ENCODE data around the gene CDC23.
"Not testable (repeated sequence)": the region's sequence is repeated elsewhere in the genome, so short reads cannot be mapped to it uniquely, and the experiment has no call there.

The CDC23 gene

DNA sequence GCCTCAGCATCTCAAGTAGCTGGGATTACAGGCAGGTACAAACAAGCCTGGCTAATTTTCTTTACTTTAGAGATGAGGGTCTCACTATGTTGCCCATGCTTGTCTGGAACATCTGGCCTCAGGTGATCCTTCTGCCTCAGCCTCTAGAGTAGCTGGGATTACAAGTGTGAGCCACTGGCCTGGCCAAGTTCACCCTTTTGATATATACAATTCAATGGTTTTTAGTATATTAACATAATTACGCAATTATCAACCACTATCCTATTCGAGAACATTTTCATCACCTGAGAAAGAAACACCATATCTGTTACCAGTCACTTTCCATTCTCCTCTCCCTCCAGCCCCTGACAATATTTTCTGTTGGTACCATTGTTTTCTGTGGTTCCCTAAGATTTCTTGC is 3.7 kb upstream of the CDC23 start:
- FAIRE-seq (no peak), DNase-seq (ENCODE audit: low spot score) (no peak)

- no peak for FAIRE-seq
- DNase-seq (ENCODE audit: low spot score): no peak
Observed at GRCh38 chr5:138212828-138213160, 329 bp downstream of the CDC23 start.

GRCh38 chr5:138210985-138211384 is 2.1 kb downstream of the CDC23 start:
- DNase-seq (ENCODE audit: low spot score) (no peak), FAIRE-seq (no peak)

DNA sequence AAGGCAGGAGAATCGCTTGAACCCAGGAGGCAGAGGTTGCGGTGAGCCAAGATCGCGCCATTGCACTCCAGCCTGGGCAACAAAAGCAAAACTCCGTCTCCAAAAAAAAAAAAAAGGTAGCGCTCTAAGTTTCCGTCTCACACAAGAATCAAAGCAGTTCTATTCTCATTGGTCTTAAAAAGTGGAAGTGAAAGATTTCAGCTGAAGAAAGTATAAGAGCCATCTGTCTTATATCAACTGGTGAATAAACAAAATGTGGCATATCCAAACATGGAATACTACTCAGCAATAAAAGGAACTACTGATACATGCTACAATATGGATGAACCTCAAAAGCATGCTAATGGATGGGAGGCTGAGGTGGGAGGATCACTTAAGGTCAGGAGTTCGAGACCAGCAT is 19.3 kb downstream of the CDC23 start:
- not testable (repeated sequence) for DNase-seq (ENCODE audit: low spot score); FAIRE-seq

DNA sequence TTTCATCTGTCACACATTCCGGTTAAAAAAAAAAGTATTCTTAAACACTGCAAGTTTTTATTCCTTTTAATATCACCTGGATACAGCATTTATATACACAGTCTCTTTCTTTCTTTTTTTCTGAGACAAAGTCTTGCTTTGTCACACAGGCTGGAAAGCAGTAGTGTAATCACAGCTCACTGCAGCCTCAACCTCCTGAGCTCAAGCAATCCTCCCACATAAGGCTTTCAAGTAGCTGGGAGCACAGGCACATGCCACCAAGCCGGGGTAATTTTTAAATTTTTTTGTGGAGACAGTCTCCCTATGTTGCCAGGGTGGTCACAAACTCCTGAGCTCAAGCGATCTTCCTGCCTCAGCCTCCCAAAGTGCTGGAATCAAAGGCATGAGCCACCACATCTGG is 20.3 kb downstream of the CDC23 start:
- DNase-seq (ENCODE audit: low spot score): no peak
- FAIRE-seq: no peak

DNA sequence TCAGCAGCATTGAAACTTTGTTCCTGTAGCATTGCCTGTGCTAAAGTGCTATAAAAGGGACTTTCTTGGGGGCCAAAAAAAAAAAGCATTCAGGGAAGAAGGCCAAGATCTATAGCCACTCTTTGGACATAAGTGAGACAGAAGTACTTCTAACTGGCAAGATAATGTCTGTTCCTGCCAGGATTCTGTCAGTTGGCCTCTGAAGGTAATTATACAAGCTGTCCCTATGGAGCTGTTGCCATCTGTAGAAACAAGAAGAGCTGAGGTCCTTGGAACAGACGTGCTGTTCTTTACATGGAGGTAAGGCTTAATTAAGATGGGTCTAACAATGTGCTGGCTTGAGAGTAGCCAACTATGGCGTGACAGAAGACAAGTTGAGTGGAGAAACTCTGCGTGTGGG is 24.5 kb downstream of the CDC23 start:
- FAIRE-seq: no peak
- DNase-seq (ENCODE audit: low spot score): no peak

GRCh38 chr5:138186002-138186447 is 27.1 kb downstream of the CDC23 start:
- FAIRE-seq (no peak), DNase-seq (ENCODE audit: low spot score) (no peak)

DNA sequence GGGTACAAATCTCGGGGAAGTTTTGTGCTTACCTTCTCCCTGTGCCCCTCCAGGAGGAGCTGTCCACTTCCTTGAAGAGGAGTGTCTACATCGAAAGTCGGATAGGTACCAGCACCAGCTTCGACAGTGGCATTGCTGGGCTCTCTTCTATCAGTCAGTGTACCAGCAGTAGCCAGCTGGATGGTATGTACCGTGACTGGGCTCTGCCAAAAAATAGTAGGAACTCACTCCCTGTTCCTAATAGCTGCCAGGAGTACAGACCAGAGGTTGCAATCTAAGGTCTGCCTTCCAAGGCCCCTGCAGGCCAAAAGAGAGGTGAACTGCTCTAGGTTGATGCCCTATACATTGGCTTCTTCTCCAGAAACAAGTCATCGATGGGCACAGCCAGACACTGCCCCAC is 30.3 kb downstream of the CDC23 start:
- DNase-seq (ENCODE audit: low spot score): no peak
- no peak for FAIRE-seq

DNA sequence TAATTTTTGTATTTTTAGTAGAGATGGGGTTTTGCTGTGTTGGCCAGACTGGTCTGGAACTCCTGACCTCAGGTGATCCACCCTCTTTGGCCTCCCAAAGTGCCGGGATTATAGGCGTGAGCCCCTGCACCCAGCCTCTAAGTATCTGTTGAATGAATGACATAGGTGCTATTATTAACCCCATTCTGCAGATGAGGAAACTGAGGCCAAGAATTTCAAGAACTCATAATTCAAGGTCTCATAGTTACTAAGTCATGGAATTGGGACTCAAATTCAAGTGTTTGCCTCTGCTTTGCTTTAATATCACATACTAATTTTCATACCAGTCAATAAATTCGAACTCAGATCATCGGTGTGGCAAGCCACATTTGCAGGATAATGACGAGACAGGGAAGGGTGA is 32.3 kb downstream of the CDC23 start:
- FAIRE-seq (no peak), DNase-seq (ENCODE audit: low spot score) (no peak)

DNA sequence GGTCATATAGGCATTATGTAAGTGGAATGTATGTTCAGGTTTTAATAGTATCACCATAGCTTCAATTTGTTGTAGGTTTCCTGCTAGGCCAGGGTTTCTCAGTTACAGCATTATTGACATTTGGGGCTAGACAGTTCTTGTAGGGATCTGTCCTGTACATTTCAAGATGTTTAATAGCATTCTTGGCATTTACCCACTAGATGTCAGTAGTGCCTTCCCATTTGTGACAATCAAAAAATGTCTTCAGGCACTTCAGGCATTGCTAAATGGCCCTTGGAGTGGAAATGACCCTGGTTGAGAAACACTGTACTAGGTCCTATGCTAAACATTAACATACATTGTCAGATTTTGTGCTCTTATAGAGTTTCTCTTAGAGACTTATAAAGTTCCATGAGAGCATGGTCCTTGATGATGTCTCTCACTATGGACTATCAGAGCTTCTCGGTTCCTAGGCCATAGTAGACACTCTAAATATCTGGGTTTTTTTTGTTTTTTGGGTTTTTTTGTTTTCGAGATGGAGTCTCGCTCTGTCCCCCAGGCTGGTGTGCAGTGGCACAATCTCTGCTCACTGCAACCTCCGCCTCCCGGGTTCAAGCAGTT is 32.8 kb downstream of the CDC23 start:
- FAIRE-seq (no peak), DNase-seq (ENCODE audit: low spot score) (peak; percentile 45)

- no peak for DNase-seq (ENCODE audit: low spot score)
Observed at GRCh38 chr5:138179277-138179857, 33.8 kb downstream of the CDC23 start.

GRCh38 chr5:138178516-138179276 is 34.4 kb downstream of the CDC23 start, which contains the start of the genes BRD8 and KIF20A:
Gene BRD8 (minus strand): TSS chr5:138178630. CDS start chr5:138178614, 16 bp downstream.
Gene KIF20A (plus strand): TSS chr5:138179112. CDS start chr5:138179681, 569 bp downstream.
- FAIRE-seq (no peak), DNase-seq (ENCODE audit: low spot score) (peak; percentile 93)

More at GRCh38 chr5:138179277-138179857, 33.8 kb downstream of the CDC23 start:
- FAIRE-seq: no peak

- FAIRE-seq: no peak
- DNase-seq (ENCODE audit: low spot score): peak; percentile 20
Observed at GRCh38 chr5:138177941-138178515, 35.1 kb downstream of the CDC23 start.

GRCh38 chr5:138170299-138170698 is 42.8 kb downstream of the CDC23 start:
- DNase-seq (ENCODE audit: low spot score): no peak
- FAIRE-seq: no peak

DNA sequence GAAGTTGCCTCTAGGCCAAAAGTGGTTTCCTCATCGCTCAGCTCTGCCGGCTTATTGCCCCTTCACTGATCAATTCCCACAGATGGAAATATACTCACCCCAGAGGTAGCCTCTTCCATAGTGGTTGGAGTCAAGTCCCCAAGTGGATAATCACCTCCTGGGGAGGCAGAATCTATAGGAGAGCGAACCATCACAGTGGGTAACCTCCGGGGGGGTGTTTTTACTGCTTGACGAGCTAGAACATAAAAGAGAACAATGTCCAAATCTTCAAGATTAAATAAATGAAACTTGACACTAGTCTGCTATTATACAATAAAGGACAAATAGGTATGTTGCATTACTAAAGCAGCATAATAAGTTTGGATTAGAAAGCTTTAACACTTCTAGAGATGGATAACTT is 44.0 kb downstream of the CDC23 start:
- no peak for FAIRE-seq

DNA sequence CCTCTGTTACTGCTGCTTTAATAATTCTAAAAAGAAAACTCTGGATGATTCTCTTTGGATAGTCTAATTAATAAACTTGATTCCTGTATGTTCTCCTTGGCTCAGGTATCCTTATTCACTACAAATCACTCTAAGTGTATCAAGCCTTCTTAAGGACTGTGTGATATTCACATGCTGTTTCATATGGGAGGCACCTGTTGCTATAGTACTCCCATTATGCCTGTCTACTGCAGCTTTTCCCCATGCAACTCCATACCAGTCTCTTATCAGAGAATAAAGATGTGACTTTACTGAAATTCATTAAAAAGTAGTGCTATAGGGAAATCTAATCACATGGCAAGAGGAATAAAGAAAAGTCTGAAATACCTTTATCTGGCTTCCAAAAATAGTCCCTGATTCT is 49.4 kb downstream of the CDC23 start:
- DNase-seq (ENCODE audit: low spot score) (no peak), FAIRE-seq (no peak)

More for the DNA sequence above, 44.0 kb downstream of the CDC23 start:
- no peak for DNase-seq (ENCODE audit: low spot score)

DNA sequence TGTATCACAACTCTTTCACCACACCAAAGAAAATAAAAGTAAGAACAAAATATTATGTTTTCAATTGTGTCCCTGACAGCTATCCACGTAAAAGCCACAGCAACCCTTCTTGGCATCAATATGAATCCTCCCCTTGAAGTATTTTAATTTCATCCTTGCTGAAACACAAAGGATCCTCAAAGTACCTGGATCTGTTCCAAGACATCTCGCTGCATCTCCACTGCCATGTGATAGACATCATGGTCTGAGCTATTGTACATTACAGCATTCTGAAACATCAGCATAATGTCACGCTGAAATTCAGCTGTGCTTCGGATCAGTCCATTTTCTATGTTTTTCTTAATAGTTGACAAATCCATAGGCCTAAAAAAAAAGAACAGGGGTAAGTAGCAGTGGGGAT is 52.4 kb downstream of the CDC23 start:
- no peak for FAIRE-seq
- DNase-seq (ENCODE audit: low spot score): no peak

GRCh38 chr5:138159666-138160065 is 53.5 kb downstream of the CDC23 start:
- no peak for FAIRE-seq
- DNase-seq (ENCODE audit: low spot score): no peak

GRCh38 chr5:138157626-138158025 is 55.5 kb downstream of the CDC23 start:
- no peak for DNase-seq (ENCODE audit: low spot score)
- no peak for FAIRE-seq

DNA sequence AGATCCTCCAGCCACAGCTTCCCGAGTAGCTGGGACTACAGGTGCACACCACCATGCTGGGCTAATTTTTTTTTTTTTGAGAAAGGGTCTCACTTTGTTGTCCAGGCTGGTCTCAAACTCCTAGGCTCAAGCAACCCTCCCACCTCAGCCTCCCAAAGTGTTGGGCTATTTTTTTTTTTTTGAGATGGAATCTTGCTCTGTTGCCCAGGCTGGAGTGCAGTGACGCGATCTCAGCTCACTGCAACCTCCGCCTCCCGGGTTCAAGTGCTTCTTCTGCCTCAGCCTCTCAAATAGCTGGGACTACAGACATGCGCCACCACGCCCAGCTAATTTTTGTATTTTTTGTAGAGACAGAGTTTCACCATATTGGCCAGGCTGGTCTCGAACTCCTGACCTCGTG is 57.1 kb downstream of the CDC23 start:
- not testable (repeated sequence) for DNase-seq (ENCODE audit: low spot score); FAIRE-seq

GRCh38 chr5:138149530-138149929 is 63.6 kb downstream of the CDC23 start:
- FAIRE-seq (no peak), DNase-seq (ENCODE audit: low spot score) (no peak)

- DNase-seq (ENCODE audit: low spot score): no peak
- FAIRE-seq: no peak
Observed at GRCh38 chr5:138148811-138149210, 64.3 kb downstream of the CDC23 start.

All from urothelium cell line (cell line).